MM.1S (cell line): ENCODE data around the gene CNTN5.

Experiments
- CTCF ChIP-seq: fragments of 300-600 bp; sonication (generic); IDR thresholded peaks from 2 replicates; pipeline ENCODE4 v1.5.1; 2016; ENCODE audit warnings: antibody characterized with exemption, low read length, mixed read lengths
- EZH2 ChIP-seq: fragments of 300-600 bp; sonication (generic); optimal IDR thresholded peaks from 2 replicates; pipeline ENCODE3; 2017; ENCODE audit warnings: low read depth, mild to moderate bottlenecking, antibody characterized with exemption, low read length, mixed read lengths

- TF ChIP-seq CTCF, result no peak
- no peak for TF ChIP-seq EZH2
Observed at GRCh38 chr11:99979042-99979441, 958.3 kb downstream of the CNTN5 start.
